ENCODE results near the gene PDE4A. TPM values are rescaled to one million over a fixed set of nuclear protein-coding genes. Genes with fewer than 3 reads are reported as not detected.

PDE4A gene
- total and polyA plus RNA-seq, 10 of the 15 experiments (the other 5 are each of a cell fraction or from before 2014, with no cell fraction given), result 0.24 to 13.3 (median 4.9) TPM

DNA sequence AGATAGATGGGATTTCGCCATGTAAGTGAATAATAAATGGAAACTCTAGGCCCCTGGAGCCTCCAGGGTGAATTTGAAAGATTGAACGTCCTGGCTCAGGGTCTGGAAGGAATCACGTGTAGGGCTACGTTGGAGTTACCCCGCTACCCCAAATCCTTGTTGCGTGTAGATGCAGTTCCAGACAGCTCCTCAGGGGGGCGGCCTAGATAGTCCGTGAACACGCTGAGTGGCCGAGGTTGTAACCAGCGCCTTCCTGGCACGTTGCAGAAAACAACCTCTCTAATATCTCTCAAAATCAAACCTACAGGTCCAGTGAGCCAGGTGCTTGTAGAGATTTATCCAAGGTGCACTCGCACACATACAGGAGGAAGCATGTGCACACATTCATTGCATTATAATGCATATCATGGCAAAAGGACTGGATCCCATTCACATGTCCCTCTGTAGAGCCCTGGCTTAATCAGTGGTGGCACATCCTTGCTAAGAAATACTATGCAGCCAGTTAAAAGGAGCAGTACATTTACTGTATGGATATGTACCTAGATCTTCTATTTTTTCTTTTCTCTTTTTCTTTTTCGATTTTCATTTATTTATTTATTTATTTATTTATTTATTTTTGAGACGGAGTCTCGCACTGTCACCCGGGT, 85.4 kb downstream of the PDE4A start:
- H3K9me3 ChIP-seq (replicated peaks; ENCODE audit: control insufficient read depth, insufficient read depth, low read length), result no peaks in the 10 kb centered on the region
- ATAC-seq, result 0 out of 3 replicates have a peak, but pooled peaks have one; percentile 3
- FAIRE-seq, result peak; percentile 27
- intact Hi-C loops (cut with micrococcal nuclease; ENCODE audit: unreplicated experiment), result loop anchor here (10.0 kb wide), 1 partner anchor 101 kb away; the partner anchor contains the start of gene CDC37
- ChIA-PET CTCF (interaction anchor here (0.6 to 2.0 kb wide), 12 partner anchors 12 to 196 kb away, joined by 3 to 9 read pairs (median 4); partner anchors contain the start of genes QTRT1 and S1PR5), SMC1A (ENCODE audit: uncharacterized antibody, unreplicated experiment) (no interaction called here), POLR2A (interaction anchor here (0.6 kb wide), 2 partner anchors 70 to 93 kb away, joined by 3 read pairs; no protein-coding TSS in a partner anchor), RAD21 (ENCODE audit: unreplicated experiment) (interaction anchor here (1.0 kb wide), 1 partner anchor 62 kb away, joined by 3 read pairs; no protein-coding TSS in a partner anchor)
- no peak overlapping the region for H2AFZ ChIP-seq (ENCODE audit: control insufficient read depth, low read depth, low read length)
- H3K9ac ChIP-seq (ENCODE audit: control insufficient read depth, insufficient read depth, low read length), result no peak overlapping the region
- H3K4me1 ChIP-seq (ENCODE audit: control insufficient read depth, insufficient read depth, low read length), result peaks cover 16% of the 10 kb centered on the region
- H3K27ac ChIP-seq (ENCODE audit: control insufficient read depth, insufficient read depth), result no peak overlapping the region
- H3K27me3 ChIP-seq (replicated peaks in 1 of 2; ENCODE audit: control insufficient read depth in 2 of 2, insufficient read depth in 2 of 2, low read length in 1 of 2), result no peaks in the 10 kb centered on the region; a peak in 1 of 4 replicates
- 39% methylated on average over 17 of the region's 17 CpGs for WGBS (ENCODE audit: insufficient coverage, insufficient replicate concordance, low lambda C conversion rate, missing lambda C conversion rate)
- H3K4me2 ChIP-seq (ENCODE audit: control insufficient read depth, insufficient read depth), result no peak overlapping the region
- TF ChIP-seq, protein P1, sequence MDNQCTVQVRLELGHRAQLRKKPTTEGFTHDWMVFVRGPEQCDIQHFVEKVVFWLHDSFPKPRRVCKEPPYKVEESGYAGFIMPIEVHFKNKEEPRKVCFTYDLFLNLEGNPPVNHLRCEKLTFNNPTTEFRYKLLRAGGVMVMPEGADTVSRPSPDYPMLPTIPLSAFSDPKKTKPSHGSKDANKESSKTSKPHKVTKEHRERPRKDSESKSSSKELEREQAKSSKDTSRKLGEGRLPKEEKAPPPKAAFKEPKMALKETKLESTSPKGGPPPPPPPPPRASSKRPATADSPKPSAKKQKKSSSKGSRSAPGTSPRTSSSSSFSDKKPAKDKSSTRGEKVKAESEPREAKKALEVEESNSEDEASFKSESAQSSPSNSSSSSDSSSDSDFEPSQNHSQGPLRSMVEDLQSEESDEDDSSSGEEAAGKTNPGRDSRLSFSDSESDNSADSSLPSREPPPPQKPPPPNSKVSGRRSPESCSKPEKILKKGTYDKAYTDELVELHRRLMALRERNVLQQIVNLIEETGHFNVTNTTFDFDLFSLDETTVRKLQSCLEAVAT (IDR thresholded peaks at IDR 0.05), result 0 out of 2 replicates have a peak, but pooled peaks have one; percentile 43
- TF ChIP-seq, protein P2, sequence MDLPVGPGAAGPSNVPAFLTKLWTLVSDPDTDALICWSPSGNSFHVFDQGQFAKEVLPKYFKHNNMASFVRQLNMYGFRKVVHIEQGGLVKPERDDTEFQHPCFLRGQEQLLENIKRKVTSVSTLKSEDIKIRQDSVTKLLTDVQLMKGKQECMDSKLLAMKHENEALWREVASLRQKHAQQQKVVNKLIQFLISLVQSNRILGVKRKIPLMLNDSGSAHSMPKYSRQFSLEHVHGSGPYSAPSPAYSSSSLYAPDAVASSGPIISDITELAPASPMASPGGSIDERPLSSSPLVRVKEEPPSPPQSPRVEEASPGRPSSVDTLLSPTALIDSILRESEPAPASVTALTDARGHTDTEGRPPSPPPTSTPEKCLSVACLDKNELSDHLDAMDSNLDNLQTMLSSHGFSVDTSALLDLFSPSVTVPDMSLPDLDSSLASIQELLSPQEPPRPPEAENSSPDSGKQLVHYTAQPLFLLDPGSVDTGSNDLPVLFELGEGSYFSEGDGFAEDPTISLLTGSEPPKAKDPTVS (IDR thresholded peaks at IDR 0.05; ENCODE audit: low read depth, low read length), result no peak
- TF ChIP-seq RAD21 (IDR thresholded peaks at IDR 0.05; ENCODE audit: insufficient read depth, low read depth, low read length) (peak; percentile 52), MYC (IDR thresholded peaks at IDR 0.05; ENCODE audit: insufficient read depth, insufficient read length, insufficient replicate concordance, low read length, severe bottlenecking) (peak; percentile 27), CHD4 (IDR thresholded peaks at IDR 0.05) (no peak), BHLHE40 (IDR thresholded peaks at IDR 0.05; ENCODE audit: borderline replicate concordance in 1 of 2, low read depth in 2 of 2, low read length in 1 of 2) (peak in 1 of 2 experiments; percentile 52; a peak in 1 of 4 replicates), SMC3 (IDR thresholded peaks at IDR 0.05; ENCODE audit: borderline replicate concordance, low read length) (peak; percentile 26; the same call in 1 of the 2 replicates), ZSCAN29 (IDR thresholded peaks at IDR 0.05) (no peak), YY1 (IDR thresholded peaks at IDR 0.05; ENCODE audit: low read depth, low read length) (0 out of 2 replicates have a peak, but pooled peaks have one; percentile 16), SMARCA5 (IDR thresholded peaks at IDR 0.05) (0 out of 2 replicates have a peak, but pooled peaks have one; percentile 26), SIN3A (IDR thresholded peaks at IDR 0.05; ENCODE audit: low read depth, low read length) (no peak)
- TF ChIP-seq, protein P3, sequence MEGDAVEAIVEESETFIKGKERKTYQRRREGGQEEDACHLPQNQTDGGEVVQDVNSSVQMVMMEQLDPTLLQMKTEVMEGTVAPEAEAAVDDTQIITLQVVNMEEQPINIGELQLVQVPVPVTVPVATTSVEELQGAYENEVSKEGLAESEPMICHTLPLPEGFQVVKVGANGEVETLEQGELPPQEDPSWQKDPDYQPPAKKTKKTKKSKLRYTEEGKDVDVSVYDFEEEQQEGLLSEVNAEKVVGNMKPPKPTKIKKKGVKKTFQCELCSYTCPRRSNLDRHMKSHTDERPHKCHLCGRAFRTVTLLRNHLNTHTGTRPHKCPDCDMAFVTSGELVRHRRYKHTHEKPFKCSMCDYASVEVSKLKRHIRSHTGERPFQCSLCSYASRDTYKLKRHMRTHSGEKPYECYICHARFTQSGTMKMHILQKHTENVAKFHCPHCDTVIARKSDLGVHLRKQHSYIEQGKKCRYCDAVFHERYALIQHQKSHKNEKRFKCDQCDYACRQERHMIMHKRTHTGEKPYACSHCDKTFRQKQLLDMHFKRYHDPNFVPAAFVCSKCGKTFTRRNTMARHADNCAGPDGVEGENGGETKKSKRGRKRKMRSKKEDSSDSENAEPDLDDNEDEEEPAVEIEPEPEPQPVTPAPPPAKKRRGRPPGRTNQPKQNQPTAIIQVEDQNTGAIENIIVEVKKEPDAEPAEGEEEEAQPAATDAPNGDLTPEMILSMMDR (IDR thresholded peaks at IDR 0.05 in 2 of 3, conservative IDR thresholded peaks at IDR 0.05 in 1 of 3; ENCODE audit: control insufficient read depth in 2 of 3, extremely low read depth in 1 of 3, insufficient read depth in 1 of 3, low read depth in 3 of 3, low read length in 3 of 3), result peak; percentile 65 to 84 (median 83)
- TF ChIP-seq, protein P4, sequence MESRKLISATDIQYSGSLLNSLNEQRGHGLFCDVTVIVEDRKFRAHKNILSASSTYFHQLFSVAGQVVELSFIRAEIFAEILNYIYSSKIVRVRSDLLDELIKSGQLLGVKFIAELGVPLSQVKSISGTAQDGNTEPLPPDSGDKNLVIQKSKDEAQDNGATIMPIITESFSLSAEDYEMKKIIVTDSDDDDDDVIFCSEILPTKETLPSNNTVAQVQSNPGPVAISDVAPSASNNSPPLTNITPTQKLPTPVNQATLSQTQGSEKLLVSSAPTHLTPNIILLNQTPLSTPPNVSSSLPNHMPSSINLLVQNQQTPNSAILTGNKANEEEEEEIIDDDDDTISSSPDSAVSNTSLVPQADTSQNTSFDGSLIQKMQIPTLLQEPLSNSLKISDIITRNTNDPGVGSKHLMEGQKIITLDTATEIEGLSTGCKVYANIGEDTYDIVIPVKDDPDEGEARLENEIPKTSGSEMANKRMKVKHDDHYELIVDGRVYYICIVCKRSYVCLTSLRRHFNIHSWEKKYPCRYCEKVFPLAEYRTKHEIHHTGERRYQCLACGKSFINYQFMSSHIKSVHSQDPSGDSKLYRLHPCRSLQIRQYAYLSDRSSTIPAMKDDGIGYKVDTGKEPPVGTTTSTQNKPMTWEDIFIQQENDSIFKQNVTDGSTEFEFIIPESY (IDR thresholded peaks at IDR 0.05), result peak; percentile 82; the same call in 1 of the 2 replicates
- H3K79me2 ChIP-seq (ENCODE audit: control insufficient read depth, insufficient read depth, low read length), result peaks cover 19% of the 10 kb centered on the region
- no peaks in the 10 kb centered on the region for H4K20me1 ChIP-seq (ENCODE audit: control insufficient read depth, insufficient read depth)
- in situ Hi-C loops (cut with MboI), result no loop called here
- no peak overlapping the region for H3K4me3 ChIP-seq
- no peak for DNase-seq (ENCODE audit: low read depth, low spot score)
- no peaks in the 10 kb centered on the region for H3K36me3 ChIP-seq (ENCODE audit: control insufficient read depth in 2 of 2, insufficient read depth in 2 of 2, low read length in 1 of 2)
- BruUV-seq (replicated peaks), result no TSS peak

All from GM12878 (cell line).